DMS153 (cell line): ENCODE measurements around the gene ARFIP2.
"Not testable (repeated sequence)": the region's sequence is repeated elsewhere in the genome, so short reads cannot be mapped to it uniquely, and the experiment has no call there.

ENCODE experiments used
- DNase-seq: peaks from one replicate; lab custom pipeline; 2025; lab: John Stamatoyannopoulos, UW

Gene ARFIP2, protein sequence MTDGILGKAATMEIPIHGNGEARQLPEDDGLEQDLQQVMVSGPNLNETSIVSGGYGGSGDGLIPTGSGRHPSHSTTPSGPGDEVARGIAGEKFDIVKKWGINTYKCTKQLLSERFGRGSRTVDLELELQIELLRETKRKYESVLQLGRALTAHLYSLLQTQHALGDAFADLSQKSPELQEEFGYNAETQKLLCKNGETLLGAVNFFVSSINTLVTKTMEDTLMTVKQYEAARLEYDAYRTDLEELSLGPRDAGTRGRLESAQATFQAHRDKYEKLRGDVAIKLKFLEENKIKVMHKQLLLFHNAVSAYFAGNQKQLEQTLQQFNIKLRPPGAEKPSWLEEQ

DNA sequence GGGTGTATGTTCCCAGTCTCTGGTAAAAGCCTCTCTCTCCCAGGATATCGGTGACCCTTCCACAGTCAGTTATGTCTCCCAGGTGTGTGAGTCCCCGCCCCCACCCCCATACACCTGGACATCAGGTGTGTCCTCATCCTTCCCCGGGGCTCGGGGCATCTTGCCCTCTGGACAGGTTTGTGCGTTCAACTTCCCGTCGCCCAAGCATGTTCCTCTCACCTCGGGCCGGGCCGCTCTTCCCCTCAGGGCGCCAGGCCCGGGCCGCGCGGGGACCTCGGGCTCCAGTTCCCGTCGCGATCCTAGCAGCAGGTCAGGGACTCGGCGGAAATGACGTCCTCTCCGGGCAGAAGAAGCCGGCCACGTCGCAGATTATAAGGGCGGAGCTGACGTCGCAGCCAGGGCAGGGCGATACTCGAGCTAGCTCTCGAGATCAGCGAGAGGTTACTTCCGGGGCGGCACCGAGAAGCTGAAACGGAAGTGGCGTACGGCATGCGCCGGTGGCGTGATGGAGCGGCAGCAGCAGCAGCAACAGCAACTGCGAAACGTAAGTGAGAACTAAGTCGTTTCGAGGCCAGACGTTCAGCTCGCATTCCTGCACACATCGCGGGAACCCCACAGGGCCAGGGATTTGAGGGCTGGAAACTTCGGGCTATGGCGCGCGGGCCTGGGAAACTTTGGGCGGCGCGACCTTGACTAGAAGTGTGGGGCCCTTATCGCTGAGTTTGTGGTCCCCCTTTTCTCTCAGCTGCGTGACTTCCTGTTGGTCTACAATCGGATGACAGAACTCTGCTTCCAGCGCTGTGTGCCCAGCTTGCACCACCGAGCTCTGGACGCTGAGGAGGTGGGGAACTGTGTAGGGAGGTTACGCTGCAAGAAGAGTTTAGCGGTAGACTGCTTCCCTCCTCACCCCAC lies at the start of gene ARFIP2, which contains the start of gene TIMM10B:
Gene ARFIP2 (minus strand): TSS at position 320 of the 912 bp plus-strand sequence. CDS start 910 bp downstream, outside the sequence.
Gene TIMM10B (plus strand): TSS at position 490 of the 912 bp plus-strand sequence. CDS start 16 bp downstream, at position 506.
- DNase-seq: peak; percentile 95

DNA sequence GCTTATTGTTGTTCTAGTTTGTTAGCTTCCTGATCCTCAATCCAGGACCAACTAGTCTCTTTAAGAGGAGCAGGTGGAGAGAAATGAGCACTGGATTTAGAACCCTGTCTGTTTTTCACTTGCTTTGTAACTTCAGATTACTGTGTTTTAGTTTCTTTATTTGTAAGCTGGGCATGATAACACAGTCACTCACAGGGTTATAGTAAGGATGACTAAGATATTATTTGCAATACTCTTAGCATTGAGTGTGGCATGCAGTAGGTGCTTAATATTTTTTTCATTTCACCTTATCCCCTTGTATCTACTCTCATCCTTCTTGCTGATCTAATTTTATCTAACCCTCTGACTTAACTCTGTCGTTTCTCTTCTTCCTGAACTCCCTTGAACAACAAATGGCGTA lies 49.7 kb upstream of the ARFIP2 start:
- DNase-seq: no peak

DNA sequence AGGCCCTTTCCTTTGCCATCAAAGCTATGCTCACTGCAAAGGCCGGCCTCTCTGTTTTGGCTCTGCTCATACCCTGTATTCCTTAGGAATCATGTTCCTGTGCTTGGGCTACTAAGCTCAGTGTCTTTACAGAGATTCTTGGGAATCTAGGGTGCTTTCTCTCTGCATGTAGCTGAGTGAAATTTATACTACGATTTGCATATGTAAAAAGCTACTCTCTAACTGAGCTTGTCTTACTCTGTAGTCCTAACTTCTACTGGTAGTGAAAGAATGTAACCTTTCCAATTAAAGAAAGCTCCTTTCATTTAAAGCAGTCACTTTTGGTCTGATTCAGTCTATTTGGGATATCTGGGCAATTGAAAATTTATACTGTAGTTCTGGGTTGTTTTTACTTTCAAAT lies 48.1 kb upstream of the ARFIP2 start:
- no peak for DNase-seq

DNA sequence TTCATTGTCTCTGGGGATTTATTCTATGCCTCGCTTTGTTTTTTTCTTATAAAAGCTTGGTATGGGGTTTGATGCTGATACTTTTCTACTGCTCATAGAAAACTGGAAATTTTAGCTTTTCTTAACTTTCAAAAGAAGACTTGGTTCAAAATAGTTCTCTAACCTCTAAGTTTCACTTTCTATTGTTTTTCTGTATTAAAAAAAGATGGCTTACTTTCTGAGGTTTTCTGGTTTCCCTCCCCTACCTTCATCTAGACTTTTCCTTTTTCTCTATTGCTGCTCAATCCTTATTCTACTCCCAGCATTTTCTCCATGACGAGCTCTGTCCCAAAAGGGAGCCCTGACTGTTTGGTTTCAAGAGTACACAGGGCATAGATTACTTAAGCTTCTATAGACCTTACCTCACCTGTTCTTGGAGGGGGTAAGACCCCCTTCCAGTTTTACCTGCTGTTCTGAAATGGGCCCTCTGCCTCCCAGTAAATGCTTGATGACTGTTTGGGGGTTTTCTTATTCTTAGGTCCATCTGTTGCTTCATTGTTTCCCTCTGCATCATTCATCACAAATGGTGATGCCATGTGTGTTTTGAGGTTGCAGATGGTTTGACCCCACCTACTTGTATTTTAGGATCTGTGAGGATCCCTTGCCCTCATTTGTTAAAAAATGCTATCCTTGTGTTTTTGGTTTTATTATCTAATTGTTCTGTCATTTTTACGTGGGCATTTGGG lies 45.4 kb upstream of the ARFIP2 start:
- DNase-seq: no peak

DNA sequence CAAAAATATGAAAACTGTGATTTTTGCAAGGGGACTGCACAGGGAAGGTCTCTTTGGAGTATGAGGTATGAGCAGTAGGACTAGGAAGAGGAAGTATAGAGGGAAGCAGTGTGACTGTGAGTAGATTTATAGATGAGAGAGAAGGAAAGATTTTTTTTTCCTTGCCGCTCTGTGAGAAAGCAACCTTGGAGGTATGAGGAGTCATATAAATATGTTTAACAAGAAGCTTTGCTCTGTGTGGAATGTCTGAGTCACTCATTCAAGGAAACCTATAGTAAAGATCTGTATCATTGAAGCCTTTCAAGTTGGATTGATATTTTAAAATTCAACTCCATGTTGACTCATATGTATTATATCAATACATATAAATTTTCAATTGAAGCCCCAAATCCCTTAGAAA lies 42.1 kb upstream of the ARFIP2 start:
- no peak for DNase-seq

DNA sequence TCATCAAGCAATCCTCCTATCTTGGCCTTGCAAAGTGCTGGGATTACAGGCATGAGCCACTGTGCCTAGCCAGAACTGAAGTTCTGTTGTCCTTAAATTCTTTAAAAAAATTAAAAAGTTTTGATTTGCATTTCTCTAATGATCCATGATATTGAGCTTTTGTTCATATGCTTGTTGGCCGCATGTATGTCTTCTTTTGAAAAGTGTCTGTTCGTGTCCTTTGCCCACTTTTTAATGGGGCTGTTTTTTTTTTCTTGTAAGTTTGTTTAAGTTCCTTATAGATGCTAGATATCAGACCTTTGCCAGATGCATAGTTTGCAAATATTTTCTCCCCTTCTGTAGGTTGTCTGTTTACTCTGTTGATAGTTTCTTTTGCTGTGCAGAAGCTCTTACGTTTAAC lies 40.8 kb upstream of the ARFIP2 start:
- not testable (repeated sequence) for DNase-seq

DNA sequence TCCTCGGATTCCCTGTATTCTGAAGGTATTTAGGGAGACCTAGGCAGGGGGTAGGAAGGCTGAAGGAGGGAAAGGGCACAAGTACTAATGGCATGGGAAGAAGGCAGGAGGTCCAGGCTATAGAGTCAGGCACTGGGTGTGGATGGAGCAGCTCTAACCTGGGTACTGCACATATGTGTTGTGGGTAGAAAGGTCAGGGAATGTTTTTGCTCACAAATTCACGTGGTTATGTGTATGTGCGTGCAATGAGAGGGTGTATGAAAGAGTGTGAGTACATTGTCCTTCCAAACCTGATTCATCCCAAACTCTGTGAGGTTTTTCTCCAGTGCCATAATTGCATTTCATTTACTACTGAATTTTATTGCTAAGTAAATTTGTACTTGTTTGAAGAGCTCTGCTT lies 39.1 kb upstream of the ARFIP2 start:
- no peak for DNase-seq

DNA sequence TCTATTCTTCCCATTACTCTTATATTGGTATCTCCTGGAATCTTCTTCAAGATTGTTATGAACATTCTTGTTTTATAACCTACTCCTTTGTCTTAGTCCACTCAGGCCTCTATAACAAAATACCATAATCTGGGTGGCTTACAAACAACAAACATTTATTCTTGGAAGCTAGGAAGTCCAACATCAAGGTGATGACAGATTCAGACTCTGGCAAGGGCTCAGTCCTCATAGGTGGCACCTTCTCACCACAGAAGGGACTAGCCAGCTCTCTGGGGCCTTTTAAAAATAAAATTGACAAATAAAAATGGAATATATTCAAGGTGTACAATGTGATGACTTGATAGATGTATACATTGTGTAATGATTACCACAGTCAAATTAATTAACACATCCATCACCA lies 35.7 kb upstream of the ARFIP2 start:
- no peak for DNase-seq

DNA sequence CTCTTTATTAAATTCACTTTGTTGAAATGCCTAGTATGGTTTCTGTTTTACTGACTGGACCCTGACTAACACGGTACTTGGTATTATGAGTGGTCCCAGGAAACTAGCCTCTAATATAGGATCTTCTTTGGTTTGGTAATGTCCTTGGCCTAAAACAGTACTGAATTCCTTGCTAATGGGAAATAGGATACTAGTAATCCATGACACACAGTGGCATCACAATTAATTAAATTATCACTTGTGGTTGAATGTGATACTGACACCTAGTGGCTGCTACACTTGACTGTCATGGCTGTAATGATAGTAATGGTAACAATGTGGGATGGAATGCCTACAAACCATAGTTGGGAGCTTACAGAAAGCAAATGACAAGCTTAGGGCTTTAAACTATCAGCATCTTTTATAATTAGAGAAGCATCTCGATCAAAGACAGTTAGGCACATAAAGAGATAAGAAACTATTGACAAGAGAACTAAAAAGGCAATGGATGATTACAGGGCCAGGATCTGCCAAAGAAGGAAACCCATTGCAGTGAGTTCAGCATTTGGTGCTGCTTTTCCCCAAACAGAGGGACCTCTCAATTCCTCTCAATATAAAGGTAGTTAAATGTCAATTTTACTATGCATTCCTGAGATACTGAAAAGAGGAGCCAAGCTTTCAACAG lies 24.6 kb upstream of the ARFIP2 start:
- peak; percentile 25 for DNase-seq

DNA sequence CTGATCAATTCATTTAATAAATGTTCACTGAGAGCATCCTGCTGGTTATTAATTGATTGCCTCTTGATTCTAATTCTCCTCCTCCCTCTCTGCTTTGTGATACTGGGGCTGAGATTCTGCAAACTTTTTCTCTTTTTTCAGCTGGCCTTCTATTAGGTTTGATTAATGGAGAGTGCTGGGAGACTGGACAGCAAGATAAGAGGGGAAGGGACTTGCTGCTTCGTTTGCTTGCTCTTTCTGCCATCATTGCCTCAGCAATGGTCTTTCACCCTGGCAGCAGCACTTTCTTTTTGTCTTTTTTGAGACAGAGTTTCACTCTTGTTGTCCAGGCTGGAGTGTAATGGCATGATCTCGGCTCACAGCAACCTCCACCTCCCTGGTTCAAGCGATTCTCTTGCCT lies 23.0 kb upstream of the ARFIP2 start:
- no peak for DNase-seq

DNA sequence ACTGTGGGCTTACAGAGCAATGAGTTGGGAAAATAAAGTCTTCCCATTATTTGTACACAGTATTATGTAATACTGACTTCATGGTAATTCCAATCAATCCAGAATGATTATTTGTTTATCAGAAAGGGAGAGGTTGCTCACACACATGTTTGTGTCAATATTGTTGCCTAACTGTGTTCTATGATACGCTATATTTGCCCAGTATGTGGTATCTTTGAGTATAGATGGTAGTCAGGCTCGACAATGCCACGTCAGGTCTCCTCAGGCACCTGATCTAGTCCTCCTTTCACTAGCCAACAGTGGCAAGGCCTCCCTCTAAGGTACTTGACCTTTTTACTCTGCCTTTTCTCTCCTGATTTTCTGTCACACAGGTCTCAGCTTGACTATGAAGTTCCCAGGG lies 21.3 kb upstream of the ARFIP2 start:
- no peak for DNase-seq

DNA sequence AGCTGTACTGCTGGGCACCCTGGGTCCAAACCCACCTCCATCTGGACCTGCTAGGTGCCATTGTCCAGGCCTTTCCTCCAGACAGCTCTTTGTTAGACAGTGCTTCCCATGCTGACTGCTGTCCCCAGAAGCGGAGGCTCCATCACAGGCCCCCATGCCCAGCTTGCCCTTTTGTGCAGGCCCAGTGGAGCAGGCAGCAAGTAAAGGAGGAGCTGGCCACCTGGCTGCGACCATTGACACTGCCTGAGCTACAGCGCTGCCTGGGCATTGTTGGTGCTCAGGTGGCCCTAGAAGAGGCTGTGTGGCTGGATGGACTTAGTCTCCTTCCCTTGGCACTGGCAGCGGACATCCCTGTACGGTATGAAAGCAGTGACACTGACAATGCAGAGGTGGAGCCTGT lies 17.4 kb upstream of the ARFIP2 start:
- DNase-seq: no peak

DNA sequence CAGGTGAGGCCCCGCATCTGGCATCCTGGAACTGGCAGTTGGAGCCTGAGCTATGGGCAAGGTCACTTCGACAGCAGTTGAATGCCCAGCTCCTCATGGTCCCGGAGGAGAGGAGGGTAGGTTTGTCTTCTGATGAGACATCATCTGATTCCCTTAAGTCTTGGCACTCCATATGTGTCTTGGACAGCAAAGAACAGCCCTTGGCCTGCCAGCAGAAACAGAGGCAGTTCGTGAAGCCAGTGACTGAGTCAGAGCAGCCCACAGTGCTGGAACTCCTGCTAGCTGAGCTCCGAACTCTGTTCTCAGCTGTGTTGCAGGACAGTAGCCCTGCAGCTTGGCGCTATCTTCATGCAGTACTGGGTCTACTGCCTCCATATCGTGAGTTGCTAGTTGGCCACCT lies 17.0 kb upstream of the ARFIP2 start:
- no peak for DNase-seq

DNA sequence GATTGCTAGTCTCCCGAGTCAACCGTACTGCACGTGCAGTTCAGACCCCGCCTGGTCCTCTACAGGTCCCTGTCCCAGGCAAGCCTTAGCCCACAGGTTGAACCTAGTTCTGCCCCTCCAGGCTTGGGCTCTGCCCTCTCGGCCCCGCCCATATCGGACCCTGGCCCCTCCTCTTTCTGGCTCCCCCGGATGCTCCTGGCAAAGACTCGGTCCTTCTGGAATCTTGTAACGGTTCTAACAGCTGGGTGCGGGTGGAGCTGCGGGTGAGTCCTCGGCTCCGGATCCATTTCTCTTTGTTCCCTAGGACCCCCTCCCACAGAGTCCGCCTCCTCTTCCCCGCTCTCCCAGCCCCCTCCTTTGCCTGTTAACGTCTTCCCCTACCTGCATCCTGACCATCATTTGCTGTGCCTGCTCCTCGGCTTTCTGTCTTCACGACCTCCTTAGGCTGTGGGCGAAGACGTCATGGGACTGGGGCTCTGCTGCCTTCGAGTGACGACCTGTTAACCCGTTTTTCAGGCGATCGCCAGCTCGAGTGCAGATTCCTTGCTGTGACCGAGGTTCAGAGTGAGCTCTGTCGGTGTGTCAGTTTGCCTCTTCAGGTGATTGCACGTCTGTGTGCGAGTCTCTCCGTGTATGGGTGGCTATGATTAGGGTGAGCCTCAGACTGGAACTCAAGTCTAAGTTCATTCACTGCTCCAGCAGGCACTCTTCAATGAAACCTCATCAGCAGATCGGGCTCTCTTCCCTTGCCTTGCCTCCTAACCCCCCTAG lies 16.1 kb upstream of the ARFIP2 start, which contains the start of gene DNHD1:
Gene DNHD1 (plus strand): TSS at position 212 of the 771 bp plus-strand sequence. CDS start 936 bp downstream, outside the sequence.
- no peak for DNase-seq

DNA sequence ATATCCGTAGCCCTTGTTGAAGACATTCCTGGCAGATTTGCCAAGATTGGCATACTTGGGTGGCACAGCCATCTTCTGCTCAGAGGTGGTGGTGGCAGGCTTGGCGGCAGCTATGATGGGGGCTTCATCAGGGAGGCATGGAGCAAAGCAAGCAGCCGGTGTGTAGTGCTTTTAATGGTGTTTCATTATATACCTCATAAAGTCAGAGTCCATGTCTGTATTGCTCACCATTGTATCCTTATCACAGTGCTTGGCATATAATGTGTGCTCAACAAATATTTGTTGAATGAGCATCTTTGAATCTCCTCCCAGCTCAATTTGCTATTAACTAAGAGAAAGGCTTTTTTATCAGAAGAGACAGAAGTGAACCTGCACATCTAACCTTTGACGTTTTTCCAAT lies 8.2 kb upstream of the ARFIP2 start:
- no peak for DNase-seq

DNA sequence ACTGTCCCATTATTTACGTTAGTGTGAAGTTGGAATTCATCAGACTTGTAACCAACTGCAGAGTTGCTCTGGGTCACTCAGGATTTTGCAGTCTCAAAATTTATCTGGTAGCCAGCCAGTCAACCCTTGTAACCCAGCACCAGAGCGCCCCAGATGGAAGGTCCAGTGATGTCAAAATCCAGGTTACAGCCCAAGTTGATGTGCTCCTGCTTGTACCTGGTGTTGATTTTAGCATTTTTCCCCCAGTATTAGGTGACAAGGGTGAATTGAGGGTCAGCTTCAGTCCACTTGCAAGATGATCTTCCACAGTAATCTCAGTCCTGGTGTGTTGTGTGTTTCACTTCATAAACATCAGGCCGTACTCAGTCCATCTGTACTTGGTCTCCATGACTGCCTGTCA lies 7.7 kb upstream of the ARFIP2 start:
- DNase-seq: no peak

DNA sequence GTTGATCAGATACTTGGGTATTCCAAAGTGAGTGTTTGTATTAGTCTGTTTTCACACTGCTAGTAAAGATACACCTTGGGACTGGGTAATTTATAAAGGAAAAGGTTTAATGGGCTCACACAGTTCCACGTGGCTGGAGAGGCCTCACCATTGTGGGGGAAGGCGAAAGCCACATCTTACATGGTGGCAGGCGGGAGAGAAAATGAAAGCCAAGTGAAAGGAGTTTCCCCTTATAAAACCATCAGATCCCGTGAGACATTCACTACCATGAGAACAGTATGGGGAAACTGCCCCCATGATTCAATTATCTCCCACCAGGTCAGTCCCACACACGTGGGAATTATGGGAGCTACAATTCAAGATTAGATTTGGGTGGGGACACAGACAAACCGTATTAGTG lies 7.2 kb upstream of the ARFIP2 start:
- no peak for DNase-seq

DNA sequence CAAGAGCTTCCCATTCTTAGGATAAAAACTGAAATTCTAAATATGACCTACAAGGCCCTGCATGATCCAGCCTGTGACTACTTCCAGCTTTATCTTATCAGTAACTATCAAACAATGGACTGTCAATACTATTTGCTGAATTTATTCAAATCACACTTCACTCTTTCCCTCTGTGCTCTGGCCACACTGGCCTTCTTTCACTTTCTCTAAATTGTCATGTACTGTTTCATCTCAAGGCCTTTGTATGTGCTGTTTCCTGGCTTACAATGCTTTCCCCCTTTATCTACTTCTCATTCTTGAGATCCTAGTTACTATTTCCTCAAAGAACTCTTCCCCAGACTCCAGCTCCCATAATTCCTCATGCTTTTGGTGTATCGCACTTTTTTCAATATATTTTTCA lies 5.8 kb upstream of the ARFIP2 start:
- DNase-seq: no peak

DNA sequence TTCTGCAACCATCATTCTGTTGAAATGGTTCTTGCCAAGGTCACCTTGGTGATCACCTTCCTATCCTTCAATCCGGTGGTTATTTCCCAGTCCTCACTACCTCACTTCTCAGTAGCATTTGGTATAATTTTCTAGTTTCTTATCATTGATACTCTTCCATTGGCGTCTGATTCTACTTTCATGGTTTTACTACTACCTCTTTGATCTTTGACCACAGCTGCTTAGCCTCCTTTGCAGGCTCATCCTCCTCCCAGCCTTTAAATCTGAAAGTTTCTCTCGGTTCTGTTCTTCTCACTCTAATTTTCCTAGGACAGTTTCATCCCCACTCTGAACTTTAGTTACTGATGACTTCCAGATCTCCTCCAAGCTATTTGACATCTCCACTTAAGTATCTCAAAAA lies 5.1 kb upstream of the ARFIP2 start:
- no peak for DNase-seq

DNA sequence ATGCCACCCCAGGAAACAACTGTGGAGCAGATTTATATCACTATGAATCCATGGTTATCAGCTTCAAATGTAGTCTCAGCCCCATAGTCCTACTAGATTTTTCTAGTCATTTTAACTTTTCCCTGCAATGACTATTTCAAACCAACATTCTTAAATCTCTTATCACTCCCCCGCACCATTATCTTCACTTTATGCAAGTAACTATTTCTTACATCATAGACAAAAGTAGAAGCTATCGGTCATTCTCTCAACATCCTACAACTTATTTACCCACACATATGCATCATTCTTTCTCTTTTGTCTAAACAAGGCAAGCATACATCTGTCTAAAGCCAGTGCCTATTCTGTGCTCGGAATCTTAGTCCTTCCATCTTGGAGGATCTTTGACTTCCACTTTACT lies 4.5 kb upstream of the ARFIP2 start:
- DNase-seq: no peak

DNA sequence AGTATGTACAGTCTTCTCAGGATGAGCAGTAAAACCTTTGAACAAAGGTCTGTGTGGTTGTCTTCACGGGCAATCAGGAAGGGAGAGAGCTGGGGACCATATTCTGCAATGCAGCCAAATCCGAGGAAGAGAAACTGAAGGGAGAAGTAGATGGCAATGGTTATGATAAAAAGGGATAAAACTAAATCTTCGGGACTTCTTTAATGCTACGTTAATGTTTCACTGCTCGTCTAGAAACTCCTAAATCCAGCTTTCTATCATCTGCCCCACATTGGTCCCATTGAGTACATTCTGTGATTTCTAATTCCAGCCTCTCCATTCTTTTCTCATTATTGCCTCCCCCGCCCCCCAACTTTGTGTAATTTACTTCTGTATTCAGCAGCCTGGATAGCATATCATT lies 1.9 kb upstream of the ARFIP2 start:
- DNase-seq: no peak
